Mesenchymal stem cell (in vitro differentiated cells and primary cell): Measurements from ENCODE around the gene PSMG3.

ENCODE experiments used
- DNase-seq: peaks from one replicate; pipeline ENCODE4 v3.0.0-alpha.2; 2013
- H2AFZ ChIP-seq: one replicate; pipeline ENCODE4 v1.6.1; 2013; ENCODE audit warnings: low read depth, mild to moderate bottlenecking, control low read depth, inconsistent platforms, low read length, moderate library complexity
- H2AK5ac ChIP-seq: 2 replicates; pipeline ENCODE4 v1.6.1; 2013; ENCODE audit warnings: low read length, moderate library complexity, mild to moderate bottlenecking, inconsistent platforms; ENCODE audit not compliant: severe bottlenecking
- H2BK120ac ChIP-seq: one replicate; pipeline ENCODE4 v1.6.1; 2013; ENCODE audit warnings: low read depth, mild to moderate bottlenecking, inconsistent platforms, low read length, moderate library complexity
- H2BK12ac ChIP-seq, 2 experiments: one replicate each; pipeline ENCODE4 v1.6.1; 2013; ENCODE audit warnings: inconsistent platforms in 2 of 2, low read length in 2 of 2, mild to moderate bottlenecking in 2 of 2, moderate library complexity in 2 of 2, control low read depth in 1 of 2
- H2BK15ac ChIP-seq: one replicate; pipeline ENCODE4 v1.6.1; 2013; ENCODE audit warnings: mild to moderate bottlenecking, low read depth, inconsistent platforms; ENCODE audit not compliant: poor library complexity, severe bottlenecking
- H2BK5ac ChIP-seq: 2 replicates; pipeline ENCODE4 v1.6.1; 2013; ENCODE audit warnings: low read depth, mild to moderate bottlenecking, low read length, control low read depth, inconsistent platforms; ENCODE audit not compliant: poor library complexity, severe bottlenecking
- H3K14ac ChIP-seq, 2 experiments: one replicate each; pipeline ENCODE4 v1.6.1; 2013; ENCODE audit warnings: inconsistent platforms in 2 of 2, low read length in 2 of 2, control low read depth in 1 of 2, mild to moderate bottlenecking in 1 of 2, moderate library complexity in 1 of 2
- H3K18ac ChIP-seq, 2 experiments: one replicate each; pipeline ENCODE4 v1.6.1; 2013; ENCODE audit warnings: inconsistent platforms in 2 of 2, low read length in 2 of 2, control low read depth in 1 of 2, low read depth in 1 of 2, mild to moderate bottlenecking in 1 of 2
- H3K23ac ChIP-seq, 2 experiments: one replicate each; pipeline ENCODE4 v1.6.1; 2013; ENCODE audit warnings: inconsistent platforms in 2 of 2, low read length in 2 of 2, mild to moderate bottlenecking in 2 of 2, moderate library complexity in 2 of 2, control low read depth in 1 of 2
- H3K27ac ChIP-seq: 2 replicates; pipeline ENCODE4 v1.5.1; 2013; ENCODE audit warnings: mild to moderate bottlenecking, moderate library complexity, low read length, control low read depth, inconsistent platforms; ENCODE audit not compliant: poor library complexity, severe bottlenecking
- H3K27me3 ChIP-seq, 2 experiments: 2 replicates each; pipeline versions ENCODE4 v1.6.1 to v1.7.0; 2013; ENCODE audit warnings: low read length in 2 of 2, mild to moderate bottlenecking in 2 of 2, moderate library complexity in 2 of 2, control low read depth in 1 of 2, inconsistent platforms in 1 of 2; ENCODE audit not compliant: control insufficient read depth in 1 of 2, insufficient read depth in 1 of 2
- H3K36me3 ChIP-seq, 2 experiments: 2 replicates each; pipeline versions ENCODE4 v1.6.1 to v1.7.0; 2013; ENCODE audit warnings: low read length in 2 of 2, control low read depth in 1 of 2, inconsistent platforms in 1 of 2, low read depth in 1 of 2, mild to moderate bottlenecking in 1 of 2; ENCODE audit not compliant: insufficient read depth in 2 of 2, control insufficient read depth in 1 of 2
- H3K4ac ChIP-seq, 2 experiments: one replicate each; pipeline ENCODE4 v1.6.1; 2013; ENCODE audit warnings: inconsistent platforms in 2 of 2, low read length in 2 of 2, mild to moderate bottlenecking in 2 of 2, moderate library complexity in 2 of 2, control low read depth in 1 of 2, low read depth in 1 of 2
- H3K4me1 ChIP-seq: 2 replicates; pipeline ENCODE4 v1.6.1; 2013; ENCODE audit warnings: low read depth, low read length, control low read depth; ENCODE audit not compliant: control insufficient read depth, insufficient read depth
- H3K4me2 ChIP-seq: 2 replicates; pipeline ENCODE4 v1.6.1; 2013; ENCODE audit warnings: low read length, mild to moderate bottlenecking, inconsistent platforms; ENCODE audit not compliant: poor library complexity, severe bottlenecking
- H3K4me3 ChIP-seq, 2 experiments: 2 replicates each; pipeline versions ENCODE4 v1.5.1 to v1.7.0; 2013; ENCODE audit warnings: low read length in 2 of 2, mild to moderate bottlenecking in 2 of 2, control low read depth in 1 of 2, low read depth in 1 of 2; ENCODE audit not compliant: insufficient read depth in 1 of 2
- H3K79me1 ChIP-seq: replicated peaks from 2 replicates; pipeline ENCODE4 v1.6.1; 2013; ENCODE audit warnings: mild to moderate bottlenecking, control low read depth, low read length, inconsistent platforms; ENCODE audit not compliant: poor library complexity, severe bottlenecking
- H3K9ac ChIP-seq: 2 replicates; pipeline ENCODE4 v1.7.0; 2013; ENCODE audit warnings: mild to moderate bottlenecking, low read length, moderate library complexity
- H3K9me3 ChIP-seq: 2 replicates; pipeline ENCODE4 v1.7.0; 2013; ENCODE audit warnings: mild to moderate bottlenecking, low read length; ENCODE audit not compliant: control insufficient read depth
- H4K8ac ChIP-seq: one replicate; pipeline ENCODE4 v1.6.1; 2013; ENCODE audit warnings: inconsistent platforms, mild to moderate bottlenecking, low read length, moderate library complexity
- H4K91ac ChIP-seq: one replicate; pipeline ENCODE4 v1.6.1; 2013; ENCODE audit warnings: mild to moderate bottlenecking, low read length, inconsistent platforms
- WGBS: methylation state at CpG from one replicate; pipeline ENCODE4 v1.1.7; 2013; ENCODE audit warnings: mixed read lengths; 5-methylcytosine and 5-hydroxymethylcytosine counted together

Gene PSMG3

GRCh38 chr7:1562116-1562515 lies 7.7 kb downstream of the PSMG3 start:
- H3K9me3 ChIP-seq, result no peaks in the 10 kb centered on the region
- no peak overlapping the region for H2AFZ ChIP-seq
- no peak overlapping the region for H3K18ac ChIP-seq
- H4K8ac ChIP-seq, result no peak overlapping the region
- no peak overlapping the region for H3K9ac ChIP-seq
- peaks cover 31% of the 10 kb centered on the region for H3K4me1 ChIP-seq
- no peak overlapping the region for H2BK15ac ChIP-seq
- H2BK12ac ChIP-seq, result no peak overlapping the region
- no peak overlapping the region for H3K4me3 ChIP-seq
- no peak overlapping the region for H2BK120ac ChIP-seq
- peak overlapping the region in 1 of 2 experiments; percentile 52 for H3K4ac ChIP-seq
- H2AK5ac ChIP-seq, result peak overlapping the region; percentile 55
- peaks cover 10 to 12% of the 10 kb centered on the region in 2 experiments for H3K36me3 ChIP-seq
- no peak overlapping the region for H4K91ac ChIP-seq
- 87% methylated on average over 16 of the region's 16 CpGs for WGBS
- H3K27me3 ChIP-seq, result no peaks in the 10 kb centered on the region
- H3K27ac ChIP-seq, result no peak overlapping the region
- no peak overlapping the region for H3K4me2 ChIP-seq
- no peak overlapping the region for H2BK5ac ChIP-seq
- DNase-seq, result no peak
- peaks cover 2% of the 10 kb centered on the region for H3K79me1 ChIP-seq
- H3K14ac ChIP-seq, result peak overlapping the region in 1 of 2 experiments; percentile 58
- no peak overlapping the region for H3K23ac ChIP-seq

GRCh38 chr7:1561036-1561940 lies 8.5 kb downstream of the PSMG3 start:
- Histone ChIP-seq H3K4me2 (no peak overlapping the region), H3K4ac (no peak overlapping the region), H2AK5ac (no peak overlapping the region), H4K91ac (no peak overlapping the region), H3K18ac (no peak overlapping the region), H2BK15ac (no peak overlapping the region), H3K14ac (no peak overlapping the region), H2BK5ac (no peak overlapping the region), H3K4me1 (peaks cover 26% of the 10 kb centered on the region), H2BK120ac (no peak overlapping the region), H3K9me3 (no peaks in the 10 kb centered on the region), H3K9ac (no peak overlapping the region), H2BK12ac (peak overlapping the region in 1 of 2 experiments; percentile 6), H3K27ac (no peak overlapping the region), H2AFZ (no peak overlapping the region), H3K27me3 (no peaks in the 10 kb centered on the region), H3K79me1 (peaks cover 2% of the 10 kb centered on the region), H3K4me3 (no peak overlapping the region), H4K8ac (no peak overlapping the region), H3K36me3 (peaks cover 7% of the 10 kb centered on the region in 2 experiments), H3K23ac (no peak overlapping the region)
- WGBS, result 92% methylated on average over 33 of the region's 34 CpGs
- DNase-seq, result no peak

GRCh38 chr7:1560620-1561031 lies 9.2 kb downstream of the PSMG3 start:
- no peak overlapping the region for H3K14ac ChIP-seq
- H3K4ac ChIP-seq, result no peak overlapping the region
- H3K4me1 ChIP-seq, result peaks cover 32% of the 10 kb centered on the region
- H3K36me3 ChIP-seq, result peaks cover 6 to 7% of the 10 kb centered on the region in 2 experiments
- no peak overlapping the region for H3K4me2 ChIP-seq
- H3K79me1 ChIP-seq, result peaks cover 2% of the 10 kb centered on the region
- no peak overlapping the region for H3K27ac ChIP-seq
- no peak overlapping the region for H3K4me3 ChIP-seq
- H3K9me3 ChIP-seq, result no peaks in the 10 kb centered on the region
- H4K8ac ChIP-seq, result no peak overlapping the region
- H2BK12ac ChIP-seq, result peak overlapping the region in 1 of 2 experiments; percentile 6
- H2BK120ac ChIP-seq, result no peak overlapping the region
- no peak for DNase-seq
- no peak overlapping the region for H3K18ac ChIP-seq
- H3K9ac ChIP-seq, result no peak overlapping the region
- H2BK5ac ChIP-seq, result no peak overlapping the region
- H2AFZ ChIP-seq, result no peak overlapping the region
- H3K23ac ChIP-seq, result no peak overlapping the region
- no peak overlapping the region for H4K91ac ChIP-seq
- H2BK15ac ChIP-seq, result peak overlapping the region; percentile 71
- WGBS, result 89% methylated on average over 13 of the region's 13 CpGs
- peaks cover 0 to 4% of the 10 kb centered on the region in 2 experiments for H3K27me3 ChIP-seq
- no peak overlapping the region for H2AK5ac ChIP-seq
